Gastroesophageal sphincter (tissue), 4 donors: ENCODE measurements around the gene SLC17A9. TPM values are rescaled to one million over a fixed set of nuclear protein-coding genes. Genes with fewer than 3 reads are reported as not detected.

ENCODE experiments used
- ATAC-seq: fragments of 150-250 bp; one replicate; pipeline ENCODE4 v1.9.1; 2016; ENCODE audit warnings: mild to moderate bottlenecking, moderate library complexity
- H3K27ac ChIP-seq, 4 donors: fragments of 200-600 bp; sonication (generic) in 3 of 4; 1 replicate in 3 of 4; 2 replicates in 1 of 4; pipeline ENCODE4 v1.5.1; 2016 to 2019
- H3K27me3 ChIP-seq: fragments of 200-600 bp; sonication (generic); one replicate; pipeline ENCODE4 v1.5.1; 2019
- H3K36me3 ChIP-seq, 2 donors: fragments of 200-600 bp; sonication (generic); one replicate each; pipeline ENCODE4 v1.5.1; 2019; ENCODE audit warnings: control low read depth in 1 of 2
- H3K4me1 ChIP-seq, 3 donors: fragments of 200-600 bp; sonication (generic); 1 replicate in 2 of 3; 2 replicates in 1 of 3; pipeline ENCODE4 v1.5.1; 2016 to 2019; ENCODE audit warnings: control low read depth in 2 of 3
- H3K4me3 ChIP-seq, 2 donors: fragments of 200-600 bp; sonication (generic); one replicate each; pipeline ENCODE4 v1.5.1; 2019; ENCODE audit warnings: mild to moderate bottlenecking in 1 of 2, moderate library complexity in 1 of 2
- H3K9me3 ChIP-seq, 3 donors: fragments of 200-600 bp; sonication (generic); one replicate each; pipeline ENCODE4 v1.5.1; 2017 to 2019; ENCODE audit warnings: control low read depth in 2 of 3
- CTCF ChIP-seq, 4 experiments: fragments of 200-600 bp in 2 of 4; fragments of 450-650 bp in 2 of 4; sonication (generic) in 1 of 4; IDR thresholded peaks; one replicate each; pipeline ENCODE4 v1.5.1; 2017 to 2019; ENCODE audit warnings: antibody characterized with exemption in 4 of 4, mild to moderate bottlenecking in 2 of 4, moderate library complexity in 2 of 4
- EP300 ChIP-seq: sonication (generic); formaldehyde crosslinking; IDR thresholded peaks from one replicate; pipeline ENCODE4 v1.6.1; 2017; ENCODE audit warnings: antibody characterized with exemption, mild to moderate bottlenecking
- POLR2A ChIP-seq, 2 donors: fragments of 450-650 bp; IDR thresholded peaks; one replicate each; pipeline ENCODE4 v1.6.1; 2017; ENCODE audit warnings: antibody characterized with exemption in 2 of 2, mild to moderate bottlenecking in 2 of 2, moderate library complexity in 1 of 2
- POLR2AphosphoS5 ChIP-seq: sonication (generic); formaldehyde crosslinking; IDR thresholded peaks from one replicate; pipeline ENCODE4 v1.6.1; 2017; ENCODE audit warnings: antibody characterized with exemption
- WGBS, 2 donors: methylation state at CpG; one replicate each; pipeline ENCODE4 v1.1.5; 2018; ENCODE audit warnings: low coverage in 1 of 2; 5-methylcytosine and 5-hydroxymethylcytosine counted together
- total RNA-seq, 4 donors: library from RNA; depleted of rRNA; stranded (reverse); fragments of >200 nt; gene quantifications; one replicate each; pipeline ENCODE4 v1.1.0, GENCODE V29; 2016

The SLC17A9 gene
- total RNA-seq, 4 donors from 2014 or later: 1.3 to 4.6 (median 2.8) TPM

DNA sequence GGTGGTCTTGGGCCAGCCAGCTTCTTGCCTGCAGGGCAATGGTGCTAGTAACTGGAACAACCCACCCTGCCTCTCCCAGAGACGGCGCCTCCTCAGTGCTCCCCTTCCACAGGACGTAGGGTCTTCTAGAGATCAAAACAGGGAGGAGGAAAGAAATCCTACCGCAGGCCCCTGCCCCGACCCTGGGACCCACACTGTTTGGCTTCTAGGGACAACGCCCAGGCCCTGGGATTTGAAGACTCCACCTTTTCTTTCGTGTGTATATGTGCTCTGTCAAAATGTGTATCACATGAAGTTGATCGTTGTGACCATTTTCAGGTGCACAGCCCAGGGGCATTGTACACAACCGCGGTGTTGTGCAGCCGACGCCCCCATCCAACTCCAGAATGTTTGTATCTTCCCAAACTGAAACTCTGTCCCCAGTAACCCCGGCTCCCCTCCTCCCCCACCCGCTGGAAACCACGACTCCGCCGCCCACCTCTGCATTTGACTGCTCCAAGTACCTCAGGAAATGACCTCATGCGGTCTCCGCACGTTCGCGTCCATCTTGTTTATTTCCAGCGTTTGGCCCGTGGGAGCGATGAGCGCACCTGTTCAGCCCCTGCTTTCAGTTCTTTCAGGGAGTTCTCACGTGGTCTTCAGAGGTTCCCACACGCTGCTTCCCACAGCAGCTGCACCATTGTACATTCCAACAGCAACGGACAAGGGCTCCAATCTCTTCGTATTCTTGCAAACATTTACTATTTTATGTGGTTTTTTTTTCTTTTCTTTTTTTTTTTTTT lies 57.7 kb downstream of the SLC17A9 start:
- no peaks in the 10 kb centered on the region for H3K36me3 ChIP-seq
- H3K4me1 ChIP-seq: peaks cover 0 to 46% (median 14%) of the 10 kb centered on the region in 3 donors
- no peak overlapping the region for H3K27ac ChIP-seq
- peaks cover 0 to 24% (median 0%) of the 10 kb centered on the region in 3 donors for H3K9me3 ChIP-seq
- H3K4me3 ChIP-seq: no peak overlapping the region
- peaks cover 100% of the 10 kb centered on the region for H3K27me3 ChIP-seq
- TF ChIP-seq EP300: no peak
- TF ChIP-seq POLR2AphosphoS5: no peak
- TF ChIP-seq POLR2A (IDR thresholded peaks at IDR 0.05): no peak
- TF ChIP-seq CTCF (IDR thresholded peaks at IDR 0.05): no peak
- no peak for ATAC-seq
- WGBS, 2 donors: 21 to 33% methylated on average over 19 to 23 of the region's 30 CpGs

- H3K4me3 ChIP-seq: no peak overlapping the region
- H3K27ac ChIP-seq: no peak overlapping the region
- ATAC-seq: no peak
- peaks cover 0 to 24% (median 0%) of the 10 kb centered on the region in 3 donors for H3K9me3 ChIP-seq
- TF ChIP-seq POLR2A (IDR thresholded peaks at IDR 0.05) (no peak), EP300 (no peak), POLR2AphosphoS5 (no peak), CTCF (IDR thresholded peaks at IDR 0.05) (no peak)
- peaks cover 100% of the 10 kb centered on the region for H3K27me3 ChIP-seq
- no peaks in the 10 kb centered on the region for H3K36me3 ChIP-seq
- H3K4me1 ChIP-seq: peaks cover 0 to 30% (median 13%) of the 10 kb centered on the region in 3 donors
- 39 to 41% methylated on average over 2 to 3 of the region's 3 CpGs for WGBS, 2 donors
These were observed 59.3 kb downstream of the SLC17A9 start for GRCh38 chr20:63011798-63012197.

DNA sequence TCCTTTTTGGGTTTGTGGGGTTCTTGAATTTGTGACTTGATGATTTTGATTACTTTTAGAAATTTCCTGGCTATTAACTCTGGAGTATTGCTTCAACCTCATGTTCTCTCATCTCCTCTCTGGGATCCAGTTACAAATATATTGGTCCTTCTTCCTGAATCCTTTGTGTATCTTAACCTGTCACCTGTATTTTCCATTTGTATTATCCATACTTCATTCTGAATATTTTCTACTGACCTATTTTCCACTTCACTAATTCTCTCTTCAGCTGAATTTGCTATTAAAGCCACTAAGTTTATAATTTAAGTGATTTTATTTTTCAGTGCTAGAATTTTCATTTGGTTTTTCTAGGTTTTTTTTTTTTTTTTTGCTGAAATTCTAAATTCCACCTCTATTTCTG lies 60.7 kb downstream of the SLC17A9 start:
- Histone ChIP-seq H3K9me3 (peaks cover 0 to 24% (median 0%) of the 10 kb centered on the region in 3 donors), H3K4me1 (peaks cover 0 to 16% (median 6%) of the 10 kb centered on the region in 3 donors), H3K27ac (no peak overlapping the region), H3K4me3 (no peak overlapping the region), H3K27me3 (peaks cover 100% of the 10 kb centered on the region), H3K36me3 (no peaks in the 10 kb centered on the region)
- no peak for ATAC-seq
- TF ChIP-seq POLR2A (IDR thresholded peaks at IDR 0.05): no peak
- TF ChIP-seq CTCF (IDR thresholded peaks at IDR 0.05): no peak
- no peak for TF ChIP-seq POLR2AphosphoS5
- TF ChIP-seq EP300: no peak

- H3K27ac ChIP-seq: no peak overlapping the region
- 14 to 45% methylated on average over 4 to 11 of the region's 12 CpGs for WGBS, 2 donors
- H3K4me3 ChIP-seq: no peak overlapping the region
- H3K9me3 ChIP-seq: peaks cover 0 to 25% (median 0%) of the 10 kb centered on the region in 3 donors
- no peak for ATAC-seq
- H3K27me3 ChIP-seq: peaks cover 100% of the 10 kb centered on the region
- TF ChIP-seq CTCF (IDR thresholded peaks at IDR 0.05): no peak
- TF ChIP-seq POLR2AphosphoS5: no peak
- no peak for TF ChIP-seq POLR2A (IDR thresholded peaks at IDR 0.05)
- TF ChIP-seq EP300: no peak
- no peaks in the 10 kb centered on the region for H3K36me3 ChIP-seq
- H3K4me1 ChIP-seq: peaks cover 0 to 5% (median 0%) of the 10 kb centered on the region in 3 donors
These were observed 61.8 kb downstream of the SLC17A9 start for GRCh38 chr20:63014287-63014686.

DNA sequence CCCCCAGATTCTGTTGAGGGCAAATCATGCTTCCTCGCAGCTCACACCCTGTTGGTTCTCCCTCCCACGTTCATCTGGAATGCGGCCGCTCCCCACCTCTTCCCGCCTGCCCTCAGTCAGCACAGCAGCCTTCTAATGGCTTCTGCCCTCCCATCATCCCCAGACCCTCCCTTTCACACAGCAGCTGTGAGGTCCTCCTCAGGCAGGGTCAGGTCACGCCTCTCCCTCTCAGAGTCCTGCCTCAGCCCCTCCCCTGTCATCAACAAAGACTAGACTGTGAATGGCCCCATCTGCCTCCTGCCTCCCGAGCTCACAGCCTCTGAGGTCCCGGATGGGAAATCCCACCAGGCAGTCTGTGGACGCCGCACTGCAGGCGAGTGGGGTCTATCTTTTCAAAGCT lies 62.2 kb downstream of the SLC17A9 start:
- 9 to 13% methylated on average over 3 to 6 of the region's 11 CpGs for WGBS, 2 donors
- Histone ChIP-seq H3K27me3 (peaks cover 100% of the 10 kb centered on the region), H3K27ac (no peak overlapping the region), H3K4me1 (peaks cover 0 to under 1% (median 0%) of the 10 kb centered on the region in 3 donors), H3K36me3 (no peaks in the 10 kb centered on the region), H3K4me3 (no peak overlapping the region), H3K9me3 (peaks cover 0 to 28% (median 0%) of the 10 kb centered on the region in 3 donors)
- no peak for TF ChIP-seq CTCF (IDR thresholded peaks at IDR 0.05)
- TF ChIP-seq POLR2A (IDR thresholded peaks at IDR 0.05): no peak
- TF ChIP-seq POLR2AphosphoS5: no peak
- TF ChIP-seq EP300: no peak
- no peak for ATAC-seq
